ENCODE results near the gene USP15.

The USP15 gene

DNA sequence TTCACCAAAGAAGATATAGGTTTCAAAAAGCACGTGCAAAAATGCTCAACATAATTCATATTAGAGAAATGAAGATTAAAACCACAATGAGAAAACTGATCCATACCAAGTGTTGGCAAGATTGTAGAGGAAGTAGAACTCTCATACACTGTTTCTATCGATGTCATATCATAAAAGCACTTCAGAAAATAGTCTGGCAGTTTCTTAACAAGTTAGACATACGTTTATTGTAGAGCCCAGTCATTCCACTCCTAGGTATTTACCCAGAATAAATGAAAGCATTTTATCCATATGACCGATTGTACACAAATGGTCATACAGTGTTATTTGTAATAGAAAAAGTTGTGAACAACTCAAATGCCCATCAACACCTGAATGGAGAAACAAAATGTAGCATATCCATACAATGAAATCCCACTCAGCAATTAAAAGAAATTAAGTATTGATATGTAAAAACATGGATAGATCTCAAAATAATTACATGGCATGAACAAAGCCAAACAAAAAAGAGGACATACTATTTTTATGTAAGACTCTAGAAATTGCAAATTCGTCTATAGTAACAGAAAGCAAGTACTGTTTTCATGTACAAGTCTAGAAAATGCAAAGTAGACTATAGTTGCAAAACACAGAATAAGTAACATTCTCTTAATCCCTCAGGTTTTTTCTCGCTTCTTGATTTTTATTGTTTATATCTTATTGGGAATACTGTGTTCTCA, 41.0 kb downstream of the USP15 start:
- TF ChIP-seq, protein P1, sequence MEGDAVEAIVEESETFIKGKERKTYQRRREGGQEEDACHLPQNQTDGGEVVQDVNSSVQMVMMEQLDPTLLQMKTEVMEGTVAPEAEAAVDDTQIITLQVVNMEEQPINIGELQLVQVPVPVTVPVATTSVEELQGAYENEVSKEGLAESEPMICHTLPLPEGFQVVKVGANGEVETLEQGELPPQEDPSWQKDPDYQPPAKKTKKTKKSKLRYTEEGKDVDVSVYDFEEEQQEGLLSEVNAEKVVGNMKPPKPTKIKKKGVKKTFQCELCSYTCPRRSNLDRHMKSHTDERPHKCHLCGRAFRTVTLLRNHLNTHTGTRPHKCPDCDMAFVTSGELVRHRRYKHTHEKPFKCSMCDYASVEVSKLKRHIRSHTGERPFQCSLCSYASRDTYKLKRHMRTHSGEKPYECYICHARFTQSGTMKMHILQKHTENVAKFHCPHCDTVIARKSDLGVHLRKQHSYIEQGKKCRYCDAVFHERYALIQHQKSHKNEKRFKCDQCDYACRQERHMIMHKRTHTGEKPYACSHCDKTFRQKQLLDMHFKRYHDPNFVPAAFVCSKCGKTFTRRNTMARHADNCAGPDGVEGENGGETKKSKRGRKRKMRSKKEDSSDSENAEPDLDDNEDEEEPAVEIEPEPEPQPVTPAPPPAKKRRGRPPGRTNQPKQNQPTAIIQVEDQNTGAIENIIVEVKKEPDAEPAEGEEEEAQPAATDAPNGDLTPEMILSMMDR (conservative IDR thresholded peaks at IDR 0.05; ENCODE audit: low read depth, low read length): no peak
- no peak for DNase-seq (ENCODE audit: low read depth)
- H3K4me3 ChIP-seq (ENCODE audit: low read length): no peak overlapping the region

DNA sequence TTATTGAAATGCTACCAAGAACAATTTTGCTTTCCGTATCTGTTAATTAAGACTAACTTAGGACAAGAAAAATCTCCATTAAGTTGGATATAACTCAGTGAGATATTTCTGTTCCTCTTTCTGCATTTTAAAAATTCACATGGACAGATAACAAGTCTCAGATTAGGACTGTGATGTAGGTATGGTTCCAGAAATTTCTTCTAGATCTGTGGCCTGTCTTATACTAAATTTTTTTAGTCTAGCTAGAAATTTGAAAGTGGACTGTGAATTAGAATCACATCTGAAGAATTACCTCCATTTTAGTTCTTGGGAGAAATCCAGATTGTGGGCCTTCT, 41.6 kb downstream of the USP15 start:
- H3K4me3 ChIP-seq (ENCODE audit: low read length): no peak overlapping the region
- TF ChIP-seq, protein P1 (conservative IDR thresholded peaks at IDR 0.05; ENCODE audit: low read depth, low read length): no peak
- no peak for DNase-seq (ENCODE audit: low read depth)

DNA sequence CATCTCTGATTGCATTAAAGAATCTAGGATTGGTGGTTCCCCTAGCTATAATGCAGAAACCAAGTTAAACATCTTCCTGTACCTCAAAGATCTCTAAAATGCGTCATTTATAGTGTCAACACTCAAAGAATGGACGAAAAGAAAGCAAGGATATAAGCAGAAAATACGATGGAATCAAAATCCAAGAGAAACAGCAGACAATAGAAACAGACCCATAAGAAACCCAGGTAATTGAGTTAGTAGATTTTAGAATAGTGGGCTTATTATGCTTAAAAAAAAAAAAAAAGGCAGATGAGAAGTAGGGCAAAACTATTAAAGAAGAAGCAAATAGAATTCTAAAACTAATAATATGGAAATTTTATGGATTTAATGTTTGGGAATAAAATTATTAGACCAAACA, 44.4 kb downstream of the USP15 start:
- TF ChIP-seq, protein P1 (conservative IDR thresholded peaks at IDR 0.05; ENCODE audit: low read depth, low read length): no peak
- DNase-seq (ENCODE audit: low read depth): no peak
- H3K4me3 ChIP-seq (ENCODE audit: low read length): no peak overlapping the region

DNA sequence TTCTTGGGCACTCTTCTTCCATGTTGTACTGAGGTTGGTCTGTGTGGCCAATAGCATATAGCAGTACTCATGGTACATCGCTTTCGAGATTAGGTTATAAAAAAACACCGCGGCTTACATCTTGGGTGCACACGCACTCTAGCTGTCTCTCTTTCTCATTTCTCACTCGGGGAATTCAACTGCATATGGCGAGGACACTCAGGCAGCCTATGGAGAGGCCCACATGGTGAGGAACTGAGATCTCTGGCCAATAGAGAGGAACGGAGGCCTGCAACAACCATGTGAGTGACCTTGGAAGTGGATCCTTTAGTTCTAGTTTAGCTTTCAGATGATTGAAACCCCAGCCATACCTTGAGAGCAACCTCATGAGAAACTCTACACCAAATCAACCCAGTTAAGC, 45.6 kb downstream of the USP15 start:
- no peak for DNase-seq (ENCODE audit: low read depth)
- TF ChIP-seq, protein P1 (conservative IDR thresholded peaks at IDR 0.05; ENCODE audit: low read depth, low read length): no peak
- no peak overlapping the region for H3K4me3 ChIP-seq (ENCODE audit: low read length)

DNA sequence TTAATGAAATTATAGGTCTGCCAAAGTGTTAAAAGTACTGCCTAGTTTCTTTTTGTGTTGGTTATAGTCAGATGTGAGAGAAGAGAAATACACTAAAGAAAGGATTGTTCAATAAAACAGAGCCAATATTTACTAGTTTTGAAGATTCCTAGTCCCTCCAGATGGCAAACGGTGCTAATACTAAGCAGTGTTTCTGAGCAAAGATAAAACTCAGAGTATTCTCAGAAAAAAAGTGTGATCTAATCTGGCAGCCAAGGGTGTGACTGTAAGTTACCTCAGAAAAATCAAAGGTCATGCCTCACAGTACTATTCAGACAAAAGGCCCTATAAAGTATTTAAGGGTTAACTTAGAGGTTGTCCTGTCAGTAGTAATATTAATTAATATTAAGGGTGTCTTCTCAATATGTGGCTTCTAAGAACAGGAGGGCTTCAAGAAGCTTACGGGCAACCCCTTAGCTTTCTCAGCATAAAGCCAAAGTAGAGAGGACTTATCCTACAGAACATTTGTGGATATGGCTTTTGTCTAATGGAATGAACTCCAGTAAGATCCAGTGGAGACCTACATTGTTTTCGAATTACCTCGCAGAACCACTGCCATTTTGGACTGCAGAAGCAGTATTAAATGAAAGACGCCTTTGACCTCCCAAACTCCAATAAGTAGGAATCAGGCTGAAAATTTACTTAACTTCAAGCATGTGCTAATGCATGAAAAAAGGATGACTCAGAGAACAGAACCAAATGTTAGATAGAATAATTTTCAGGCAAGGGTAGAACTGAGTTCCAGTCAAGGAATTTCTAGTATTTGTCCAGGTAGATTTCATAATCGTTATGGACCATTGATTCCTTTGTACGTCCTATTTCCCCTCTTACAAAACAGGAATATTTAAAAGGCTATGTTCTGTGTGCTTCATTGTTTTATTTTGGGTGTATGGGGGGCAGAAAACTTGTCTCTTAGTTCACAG, 46.6 kb downstream of the USP15 start:
- no peak for DNase-seq (ENCODE audit: low read depth)
- TF ChIP-seq, protein P1 (conservative IDR thresholded peaks at IDR 0.05; ENCODE audit: low read depth, low read length): no peak
- no peak overlapping the region for H3K4me3 ChIP-seq (ENCODE audit: low read length)

DNA sequence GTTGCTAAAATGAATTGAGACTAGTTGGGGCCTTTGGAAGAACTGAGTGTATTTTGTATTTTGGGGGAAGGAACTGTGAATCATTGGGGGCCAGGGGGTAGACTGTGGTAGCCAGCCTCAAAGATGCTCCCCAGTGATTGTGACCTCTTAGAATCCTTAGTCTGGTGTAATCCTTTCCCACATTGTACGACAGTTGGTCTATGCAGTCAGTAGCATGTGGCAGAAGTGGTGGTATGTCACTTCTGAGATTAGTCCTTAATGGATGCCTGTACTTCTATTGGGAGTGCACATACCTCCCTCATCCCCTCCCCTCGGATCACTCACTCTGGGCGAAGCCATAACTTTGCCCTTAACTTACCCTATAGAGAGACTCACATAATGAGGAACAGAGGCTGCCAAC, 48.0 kb downstream of the USP15 start:
- TF ChIP-seq, protein P1 (conservative IDR thresholded peaks at IDR 0.05; ENCODE audit: low read depth, low read length): no peak
- DNase-seq (ENCODE audit: low read depth): no peak
- H3K4me3 ChIP-seq (ENCODE audit: low read length): no peak overlapping the region

Data from retinal pigment epithelial cell (primary cell).